H9 (cell line): ENCODE data around the gene HSPG2. TPM values are rescaled to one million over a fixed set of nuclear protein-coding genes. Genes with fewer than 3 reads are reported as not detected.

ENCODE experiments used
- DNase-seq: peaks from one replicate; pipeline ENCODE4 v3.0.0-alpha.2; 2017
- H2AFZ ChIP-seq: one replicate; pipeline ENCODE4 v1.6.1; 2013; ENCODE audit warnings: mild to moderate bottlenecking, low read length, control low read depth, moderate library complexity
- H2AK5ac ChIP-seq: 2 replicates; pipeline ENCODE4 v1.6.1; 2013; ENCODE audit warnings: low read length, control low read depth, mixed read lengths; ENCODE audit not compliant: insufficient read length
- H2BK120ac ChIP-seq: one replicate; pipeline ENCODE4 v1.6.1; 2013; ENCODE audit warnings: low read depth, mild to moderate bottlenecking, low read length, control low read depth, inconsistent platforms; ENCODE audit not compliant: poor library complexity, severe bottlenecking
- H2BK12ac ChIP-seq: 2 replicates; pipeline ENCODE4 v1.6.1; 2013; ENCODE audit warnings: low read length, control low read depth, mixed read lengths, low read depth; ENCODE audit not compliant: insufficient read length
- H2BK15ac ChIP-seq: 2 replicates; pipeline ENCODE4 v1.6.1; 2013; ENCODE audit warnings: low read depth, low read length, control low read depth
- H2BK20ac ChIP-seq: one replicate; pipeline ENCODE4 v1.6.1; 2013; ENCODE audit warnings: low read depth, mild to moderate bottlenecking, low read length, control low read depth, inconsistent platforms; ENCODE audit not compliant: poor library complexity, severe bottlenecking
- H2BK5ac ChIP-seq: 2 replicates; pipeline ENCODE4 v1.6.1; 2013; ENCODE audit warnings: low read length, control low read depth, mixed read lengths; ENCODE audit not compliant: insufficient read length
- H3K14ac ChIP-seq: 2 replicates; pipeline ENCODE4 v1.6.1; 2013; ENCODE audit warnings: low read length, control low read depth; ENCODE audit not compliant: insufficient read depth
- H3K18ac ChIP-seq: 2 replicates; pipeline ENCODE4 v1.6.1; 2013; ENCODE audit warnings: low read depth, mild to moderate bottlenecking, mixed read lengths, low read length, control low read depth; ENCODE audit not compliant: insufficient read length
- H3K23ac ChIP-seq: 2 replicates; pipeline ENCODE4 v1.6.1; 2013; ENCODE audit warnings: low read length, control low read depth, mixed read lengths, low read depth; ENCODE audit not compliant: insufficient read length
- H3K23me2 ChIP-seq: 2 replicates; pipeline ENCODE4 v1.6.1; 2013; ENCODE audit warnings: low read depth, mild to moderate bottlenecking, mixed read lengths, low read length, control low read depth; ENCODE audit not compliant: insufficient read length, poor library complexity, severe bottlenecking
- H3K27ac ChIP-seq: 2 replicates; pipeline ENCODE4 v1.5.1; 2013; ENCODE audit warnings: low read length, control low read depth, mixed read lengths, low read depth; ENCODE audit not compliant: insufficient read length
- H3K27me3 ChIP-seq: 2 replicates; pipeline ENCODE4 v1.6.1; 2013; ENCODE audit warnings: low read length, control low read depth, inconsistent platforms; ENCODE audit not compliant: insufficient read depth
- H3K4ac ChIP-seq: 2 replicates; pipeline ENCODE4 v1.6.1; 2013; ENCODE audit warnings: low read depth, mild to moderate bottlenecking, control low read depth, inconsistent platforms, low read length, moderate library complexity
- H3K4me1 ChIP-seq: 2 replicates; pipeline ENCODE4 v1.6.1; 2013; ENCODE audit warnings: low read length, control low read depth, inconsistent platforms; ENCODE audit not compliant: insufficient read depth
- H3K4me2 ChIP-seq: 2 replicates; pipeline ENCODE4 v1.6.1; 2013; ENCODE audit warnings: low read length, control low read depth, mixed read lengths; ENCODE audit not compliant: insufficient read length, insufficient read depth
- H3K56ac ChIP-seq: 2 replicates; pipeline ENCODE4 v1.6.1; 2013; ENCODE audit warnings: low read depth, mild to moderate bottlenecking, mixed read lengths, low read length, control low read depth; ENCODE audit not compliant: insufficient read length
- H3K79me1 ChIP-seq: 2 replicates; pipeline ENCODE4 v1.6.1; 2013; ENCODE audit warnings: low read depth, mild to moderate bottlenecking, moderate library complexity, low read length, control low read depth, inconsistent platforms; ENCODE audit not compliant: insufficient read depth, poor library complexity, severe bottlenecking
- H3K79me2 ChIP-seq: 2 replicates; pipeline ENCODE4 v1.6.1; 2013; ENCODE audit warnings: low read length, control low read depth, inconsistent platforms; ENCODE audit not compliant: insufficient read depth
- H3K9ac ChIP-seq: 2 replicates; pipeline ENCODE4 v1.6.1; 2013; ENCODE audit warnings: low read length, control low read depth, mixed read lengths; ENCODE audit not compliant: insufficient read length; ENCODE audit errors: extremely low read depth
- H3K9me3 ChIP-seq: one replicate; pipeline ENCODE4 v1.6.1; 2013; ENCODE audit warnings: low read depth, low read length, inconsistent platforms; ENCODE audit not compliant: control insufficient read depth
- H3T11ph ChIP-seq: one replicate; pipeline ENCODE4 v1.6.1; 2013; ENCODE audit warnings: mild to moderate bottlenecking, low read length, control low read depth, inconsistent platforms
- H4K20me1 ChIP-seq: one replicate; pipeline ENCODE4 v1.6.1; 2013; ENCODE audit not compliant: control insufficient read depth, insufficient read length, insufficient read depth
- H4K5ac ChIP-seq: 2 replicates; pipeline ENCODE4 v1.6.1; 2013; ENCODE audit warnings: low read depth, mild to moderate bottlenecking, mixed read lengths, low read length, control low read depth; ENCODE audit not compliant: insufficient read length
- H4K8ac ChIP-seq: replicated peaks from 2 replicates; pipeline ENCODE4 v1.6.1; 2013; ENCODE audit warnings: low read length, control low read depth, mixed read lengths, low read depth; ENCODE audit not compliant: insufficient read length
- H4K91ac ChIP-seq: 2 replicates; pipeline ENCODE4 v1.6.1; 2013; ENCODE audit warnings: low read depth, mild to moderate bottlenecking, moderate library complexity, mixed read lengths, low read length, control low read depth; ENCODE audit not compliant: insufficient read length
- H3K27ac Mint-ChIP-seq, 3 experiments: 2 replicates in 2 of 3; 3 replicates in 1 of 3; pipeline ENCODE4 v1.8.0; 2020 to 2021; ENCODE audit warnings: mixed read lengths in 3 of 3, mild to moderate bottlenecking in 1 of 3, moderate library complexity in 1 of 3
- H3K27me3 Mint-ChIP-seq: 2 replicates; pipeline ENCODE4 v1.8.0; 2021; ENCODE audit warnings: low read depth, mild to moderate bottlenecking, moderate library complexity, mixed read lengths
- H3K36me3 Mint-ChIP-seq, 3 experiments: 2 replicates in 2 of 3; 3 replicates in 1 of 3; pipeline ENCODE4 v1.8.0; 2020 to 2021; ENCODE audit warnings: low read depth in 3 of 3, mixed read lengths in 3 of 3; ENCODE audit not compliant: insufficient read depth in 1 of 3
- H3K4me1 Mint-ChIP-seq, 2 experiments: 2 replicates each; pipeline ENCODE4 v1.8.0; 2020; ENCODE audit warnings: mixed read lengths in 2 of 2
- H3K4me3 Mint-ChIP-seq, 2 experiments: 2 replicates in 1 of 2; 3 replicates in 1 of 2; pipeline ENCODE4 v1.8.0; 2020 to 2021; ENCODE audit warnings: mild to moderate bottlenecking in 2 of 2, mixed read lengths in 2 of 2, moderate library complexity in 1 of 2
- H3K9me3 Mint-ChIP-seq, 2 experiments: 2 replicates in 1 of 2; 3 replicates in 1 of 2; pipeline ENCODE4 v1.8.0; 2020; ENCODE audit warnings: mild to moderate bottlenecking in 2 of 2, mixed read lengths in 2 of 2, moderate library complexity in 1 of 2
- WGBS: extraction: QIAGEN DNeasy Blood & Tissue Kit; methylation state at CpG from one replicate; pipeline ENCODE4 v1.1.7; 2013; ENCODE audit warnings: missing lambda C conversion rate, low lambda C conversion rate, mixed read lengths; ENCODE audit not compliant: insufficient read length; ENCODE audit errors: extremely low coverage; 5-methylcytosine and 5-hydroxymethylcytosine counted together
- total RNA-seq: library from RNA; stranded (reverse); gene quantifications from 2 replicates; pipeline ENCODE4 v1.2.1, GENCODE V29; 2021
- TF ChIP-seq, protein P1 (sequence below): fragments of 200-600 bp; sonication (generic); conservative IDR thresholded peaks from 3 replicates; pipeline ENCODE4 v1.8.0; 2021; ENCODE audit warnings: antibody characterized with exemption, mild to moderate bottlenecking

Gene HSPG2
- total RNA-seq, 1 experiment from 2014 or later = 90.0 TPM

DNA sequence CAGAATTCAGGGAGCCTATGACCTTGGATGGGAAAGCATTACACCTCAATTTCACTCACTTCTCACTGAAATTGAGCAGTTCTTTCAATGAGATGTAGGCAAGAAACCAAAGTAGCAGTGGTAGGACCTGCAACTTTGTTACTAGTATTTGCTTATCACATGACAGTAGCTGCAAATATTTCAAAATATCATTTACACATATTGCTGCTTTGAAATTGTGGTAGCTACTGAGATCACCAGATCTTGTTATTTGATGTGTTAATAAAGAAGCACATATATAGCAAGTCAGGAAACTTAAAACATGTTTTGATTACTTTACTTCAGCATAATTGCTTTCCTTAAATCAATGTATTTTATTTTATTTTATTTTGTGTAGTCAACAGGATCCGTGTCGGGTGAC is 112.2 kb downstream of the HSPG2 start:
- H3K9me3 ChIP-seq = no peaks in the 10 kb centered on the region
- H3T11ph ChIP-seq = no peak overlapping the region
- no peak overlapping the region for H3K56ac ChIP-seq
- H2BK12ac ChIP-seq = no peak overlapping the region
- H3K4me1 Mint-ChIP-seq = peaks cover 0 to 6% of the 10 kb centered on the region in 2 experiments; a peak in 1 of 4 replicates
- no peaks in the 10 kb centered on the region for H3K23me2 ChIP-seq
- no peak overlapping the region for H3K18ac ChIP-seq
- peaks cover 18 to 45% (median 32%) of the 10 kb centered on the region in 3 experiments for H3K36me3 Mint-ChIP-seq
- H3K14ac ChIP-seq = no peak overlapping the region
- no peaks in the 10 kb centered on the region for H3K9me3 Mint-ChIP-seq
- H2AFZ ChIP-seq = no peak overlapping the region
- H4K5ac ChIP-seq = no peak overlapping the region
- H2BK120ac ChIP-seq = no peak overlapping the region
- no peak overlapping the region for H2AK5ac ChIP-seq
- H3K4me1 ChIP-seq = no peaks in the 10 kb centered on the region
- H3K23ac ChIP-seq = no peak overlapping the region
- no peaks in the 10 kb centered on the region for H3K79me2 ChIP-seq
- TF ChIP-seq, protein P1, sequence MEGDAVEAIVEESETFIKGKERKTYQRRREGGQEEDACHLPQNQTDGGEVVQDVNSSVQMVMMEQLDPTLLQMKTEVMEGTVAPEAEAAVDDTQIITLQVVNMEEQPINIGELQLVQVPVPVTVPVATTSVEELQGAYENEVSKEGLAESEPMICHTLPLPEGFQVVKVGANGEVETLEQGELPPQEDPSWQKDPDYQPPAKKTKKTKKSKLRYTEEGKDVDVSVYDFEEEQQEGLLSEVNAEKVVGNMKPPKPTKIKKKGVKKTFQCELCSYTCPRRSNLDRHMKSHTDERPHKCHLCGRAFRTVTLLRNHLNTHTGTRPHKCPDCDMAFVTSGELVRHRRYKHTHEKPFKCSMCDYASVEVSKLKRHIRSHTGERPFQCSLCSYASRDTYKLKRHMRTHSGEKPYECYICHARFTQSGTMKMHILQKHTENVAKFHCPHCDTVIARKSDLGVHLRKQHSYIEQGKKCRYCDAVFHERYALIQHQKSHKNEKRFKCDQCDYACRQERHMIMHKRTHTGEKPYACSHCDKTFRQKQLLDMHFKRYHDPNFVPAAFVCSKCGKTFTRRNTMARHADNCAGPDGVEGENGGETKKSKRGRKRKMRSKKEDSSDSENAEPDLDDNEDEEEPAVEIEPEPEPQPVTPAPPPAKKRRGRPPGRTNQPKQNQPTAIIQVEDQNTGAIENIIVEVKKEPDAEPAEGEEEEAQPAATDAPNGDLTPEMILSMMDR = no peak
- H2BK5ac ChIP-seq = no peak overlapping the region
- no peak overlapping the region for H3K4me3 Mint-ChIP-seq
- no peak overlapping the region for H3K4me2 ChIP-seq
- no peak overlapping the region for H3K4ac ChIP-seq
- no peak overlapping the region for H3K9ac ChIP-seq
- no peaks in the 10 kb centered on the region for H3K79me1 ChIP-seq
- H4K8ac ChIP-seq = no peak overlapping the region
- H4K20me1 ChIP-seq = no peaks in the 10 kb centered on the region
- no peak overlapping the region for H2BK15ac ChIP-seq
- WGBS = no CpG with 5 or more reads among the region's 2 CpGs
- H3K27me3 Mint-ChIP-seq = no peaks in the 10 kb centered on the region; the same call in 1 of the 2 replicates
- no peak overlapping the region for H2BK20ac ChIP-seq
- H3K27ac Mint-ChIP-seq = no peak overlapping the region
- no peaks in the 10 kb centered on the region for H3K27me3 ChIP-seq
- no peak for DNase-seq
- H4K91ac ChIP-seq = no peak overlapping the region
- H3K27ac ChIP-seq = no peak overlapping the region
